ENCODE results near the gene TPD52L2. TPM values are rescaled to one million over a fixed set of nuclear protein-coding genes. Genes with fewer than 3 reads are reported as not detected.

The TPD52L2 gene
- total RNA-seq, 1 experiment from 2014 or later: 293 TPM

GRCh38 chr20:63823691-63824311, 41.3 kb upstream of the TPD52L2 start:
- H3K4me3 Mint-ChIP-seq (ENCODE audit: unreplicated experiment): peak overlapping the region; percentile 15

GRCh38 chr20:63825331-63826118, 39.5 kb upstream of the TPD52L2 start:
- H3K27me3 Mint-ChIP-seq (ENCODE audit: insufficient read depth, unreplicated experiment): peaks cover 9% of the 10 kb centered on the region
- DNase-seq: no peak
- Histone ChIP-seq H3K27me3 (replicated peaks; ENCODE audit: control insufficient read depth, insufficient read depth, low read length) (peaks cover 9% of the 10 kb centered on the region), H3K4me3 (ENCODE audit: low read depth, low read length) (no peak overlapping the region), H3K9me3 (no peaks in the 10 kb centered on the region), H3K4me1 (peaks cover 20% of the 10 kb centered on the region), H3K36me3 (ENCODE audit: control insufficient read depth, insufficient read depth, low read length) (no peaks in the 10 kb centered on the region)
- CTCF ChIA-PET: no interaction called here
- no peak overlapping the region for H3K4me3 Mint-ChIP-seq (ENCODE audit: unreplicated experiment)
- H3K4me1 Mint-ChIP-seq (ENCODE audit: low read depth, unreplicated experiment): peaks cover 22% of the 10 kb centered on the region
- POLR2A ChIA-PET: no interaction called here
- peaks cover 6% of the 10 kb centered on the region for H3K36me3 Mint-ChIP-seq (ENCODE audit: insufficient read depth, unreplicated experiment)
- TF ChIP-seq CTCF (IDR thresholded peaks at IDR 0.05; ENCODE audit: insufficient read depth in 1 of 2, low read depth in 1 of 2, low read length in 1 of 2, severe bottlenecking in 1 of 2, unreplicated experiment in 1 of 2): no peak
- intact Hi-C loops (cut with micrococcal nuclease; ENCODE audit: unreplicated experiment): no loop called here
- H3K27ac Mint-ChIP-seq (ENCODE audit: unreplicated experiment): no peak overlapping the region
- no TSS peak for BruUV-seq (replicated peaks)
- no peaks in the 10 kb centered on the region for H3K9me3 Mint-ChIP-seq (ENCODE audit: unreplicated experiment)

More at GRCh38 chr20:63823691-63824311, 41.3 kb upstream of the TPD52L2 start:
- ChIA-PET POLR2A (no interaction called here), CTCF (interaction anchor here (0.7 to 1.1 kb wide), 2 partner anchors 18 to 38 kb away, joined by 3 read pairs; no protein-coding TSS in a partner anchor)
- peak overlapping the region; percentile 47 for H3K27ac Mint-ChIP-seq (ENCODE audit: unreplicated experiment)
- TF ChIP-seq CTCF (IDR thresholded peaks at IDR 0.05; ENCODE audit: insufficient read depth in 1 of 2, low read depth in 1 of 2, low read length in 1 of 2, severe bottlenecking in 1 of 2, unreplicated experiment in 1 of 2): no peak
- H3K4me3 ChIP-seq (ENCODE audit: low read depth, low read length): no peak overlapping the region
- no TSS peak for BruUV-seq (replicated peaks)
- H3K27me3 Mint-ChIP-seq (ENCODE audit: insufficient read depth, unreplicated experiment): no peaks in the 10 kb centered on the region
- H3K27me3 ChIP-seq (replicated peaks; ENCODE audit: control insufficient read depth, insufficient read depth, low read length): peaks cover 3% of the 10 kb centered on the region
- peaks cover 20% of the 10 kb centered on the region for H3K4me1 Mint-ChIP-seq (ENCODE audit: low read depth, unreplicated experiment)
- DNase-seq: peak; percentile 77
- H3K4me1 ChIP-seq: peaks cover 11% of the 10 kb centered on the region
- H3K9me3 Mint-ChIP-seq (ENCODE audit: unreplicated experiment): no peaks in the 10 kb centered on the region
- H3K36me3 Mint-ChIP-seq (ENCODE audit: insufficient read depth, unreplicated experiment): no peaks in the 10 kb centered on the region
- no peaks in the 10 kb centered on the region for H3K9me3 ChIP-seq
- intact Hi-C loops (cut with micrococcal nuclease; ENCODE audit: unreplicated experiment): no loop called here
- H3K36me3 ChIP-seq (ENCODE audit: control insufficient read depth, insufficient read depth, low read length): no peaks in the 10 kb centered on the region

- H3K4me1 Mint-ChIP-seq (ENCODE audit: low read depth, unreplicated experiment): peaks cover 22% of the 10 kb centered on the region
- ChIA-PET POLR2A (no interaction called here), CTCF (no interaction called here)
- H3K36me3 Mint-ChIP-seq (ENCODE audit: insufficient read depth, unreplicated experiment): peaks cover 6% of the 10 kb centered on the region
- Histone ChIP-seq H3K9me3 (no peaks in the 10 kb centered on the region), H3K27me3 (replicated peaks; ENCODE audit: control insufficient read depth, insufficient read depth, low read length) (peaks cover 9% of the 10 kb centered on the region), H3K36me3 (ENCODE audit: control insufficient read depth, insufficient read depth, low read length) (no peaks in the 10 kb centered on the region), H3K4me3 (ENCODE audit: low read depth, low read length) (no peak overlapping the region), H3K4me1 (peaks cover 23% of the 10 kb centered on the region)
- no TSS peak for BruUV-seq (replicated peaks)
- no peak for TF ChIP-seq CTCF (IDR thresholded peaks at IDR 0.05; ENCODE audit: insufficient read depth in 1 of 2, low read depth in 1 of 2, low read length in 1 of 2, severe bottlenecking in 1 of 2, unreplicated experiment in 1 of 2)
- intact Hi-C loops (cut with micrococcal nuclease; ENCODE audit: unreplicated experiment): no loop called here
- no peak for DNase-seq
- no peaks in the 10 kb centered on the region for H3K9me3 Mint-ChIP-seq (ENCODE audit: unreplicated experiment)
- H3K4me3 Mint-ChIP-seq (ENCODE audit: unreplicated experiment): no peak overlapping the region
- no peak overlapping the region for H3K27ac Mint-ChIP-seq (ENCODE audit: unreplicated experiment)
- peaks cover 9% of the 10 kb centered on the region for H3K27me3 Mint-ChIP-seq (ENCODE audit: insufficient read depth, unreplicated experiment)
Measured at GRCh38 chr20:63826753-63827152, 38.3 kb upstream of the TPD52L2 start.
